RPMI7951 (cell line): ENCODE data around the gene PRR14L. TPM values are rescaled to one million over a fixed set of nuclear protein-coding genes. Genes with fewer than 3 reads are reported as not detected.
"Not testable (repeated sequence)": the region's sequence is repeated elsewhere in the genome, so short reads cannot be mapped to it uniquely, and the experiment has no call there.

Experiments used
- DNase-seq: peaks from one replicate; pipeline ENCODE4 v3.0.0-alpha.2; 2012; ENCODE audit warnings: low read depth
- total RNA-seq: library from RNA; depleted of rRNA; stranded (reverse); fragments of >200 nt; shearing (Covaris generic); gene quantifications from 2 replicates; pipeline ENCODE4 v1.2.3, GENCODE V29; 2014

Gene PRR14L
- total RNA-seq, 1 experiment from 2014 or later: 8.4 TPM

DNA sequence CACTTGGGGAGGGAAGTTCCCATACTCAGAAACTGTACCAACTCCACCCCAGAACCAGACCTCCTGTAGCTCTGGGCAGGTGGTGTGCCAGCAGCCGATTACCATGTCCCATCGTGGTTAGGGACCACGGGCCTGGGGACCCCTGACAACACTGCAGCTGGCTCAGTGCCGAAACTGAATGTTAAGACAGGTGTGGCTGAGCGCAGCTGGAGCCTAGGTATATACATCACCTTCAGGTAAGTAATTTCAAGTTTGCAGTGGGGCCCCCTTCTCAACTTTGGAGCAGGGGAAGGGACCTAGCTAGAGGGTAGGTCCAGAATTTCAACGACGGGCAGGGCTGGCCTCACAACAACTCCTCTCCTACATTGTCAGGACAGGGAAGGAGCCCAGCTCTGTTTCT is 67.2 kb downstream of the PRR14L start:
- no peak for DNase-seq

DNA sequence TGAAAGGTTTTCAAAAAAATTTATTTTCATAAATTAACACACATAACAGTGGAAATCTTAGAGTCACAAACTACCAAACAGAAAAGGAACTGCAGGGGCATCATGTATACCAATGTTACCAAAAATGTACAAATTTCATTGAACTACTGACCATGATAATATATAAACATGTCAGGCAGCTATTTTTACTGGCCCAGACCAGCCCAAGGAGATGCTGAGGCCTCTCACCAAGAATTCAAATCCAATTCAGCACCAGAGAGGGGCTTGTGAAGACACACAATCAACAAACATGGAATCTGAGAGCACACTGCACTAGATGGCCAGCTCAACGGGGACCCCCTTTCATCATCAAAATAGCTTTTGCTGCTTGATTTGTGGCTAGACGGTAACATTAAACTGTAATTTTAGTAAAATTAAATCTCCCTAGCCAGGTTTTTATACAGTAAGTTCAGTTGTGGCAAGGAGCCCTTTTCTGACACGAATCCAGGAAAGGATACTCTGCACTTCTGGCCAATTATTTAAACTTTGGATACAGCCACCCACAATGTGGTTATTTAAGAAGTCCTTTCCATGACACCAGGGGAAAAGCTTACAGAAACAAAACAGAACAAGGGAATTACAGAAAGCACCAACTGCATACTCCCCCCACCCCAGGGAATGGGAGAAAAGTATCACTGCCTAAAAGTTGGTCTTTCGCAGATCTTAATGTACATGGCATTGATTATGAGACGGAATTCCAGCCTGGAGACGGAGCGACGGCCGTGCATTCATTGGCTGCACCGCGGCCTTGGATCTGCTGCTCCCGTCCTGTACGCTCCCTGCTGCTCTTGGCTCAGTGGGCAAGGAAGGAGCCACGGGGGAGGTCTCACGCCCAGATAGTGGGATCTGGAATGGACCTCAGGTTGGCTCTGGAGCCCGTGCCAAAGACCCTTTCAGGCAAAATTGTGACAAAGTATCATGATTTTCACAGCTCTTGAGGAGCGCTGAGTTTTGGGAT is 68.3 kb downstream of the PRR14L start:
- peak; percentile 30 for DNase-seq

DNA sequence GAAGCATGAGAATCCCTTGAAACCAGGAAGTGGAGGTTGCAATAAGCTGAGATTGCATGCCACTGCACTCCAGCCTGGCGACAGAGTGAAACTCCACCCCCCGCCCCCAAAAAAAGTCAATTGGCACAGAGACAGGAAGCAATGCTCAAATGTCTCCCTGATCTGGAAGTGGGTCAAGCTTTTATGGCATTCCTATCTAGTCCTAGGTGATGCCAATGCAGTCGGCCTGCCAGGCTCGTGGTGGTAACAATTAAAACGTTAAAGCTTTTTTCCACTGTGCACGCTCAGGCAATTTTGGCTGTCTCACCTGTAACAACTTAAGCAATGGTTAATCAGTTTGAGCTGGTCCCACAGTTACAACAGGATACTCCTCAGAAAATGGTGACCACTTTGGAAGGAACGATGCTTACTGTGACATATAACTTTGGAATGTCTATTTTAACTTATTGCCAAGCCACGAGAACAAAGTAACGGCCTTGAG is 69.0 kb downstream of the PRR14L start:
- DNase-seq: peak; percentile 56

- DNase-seq: no peak
These were observed 71.2 kb downstream of the PRR14L start for GRCh38 chr22:31678748-31679147.

GRCh38 chr22:31676700-31677099 is 73.2 kb downstream of the PRR14L start:
- peak; percentile 93 for DNase-seq

- DNase-seq: not testable (repeated sequence)
These were observed 75.7 kb downstream of the PRR14L start for GRCh38 chr22:31674219-31674618.

GRCh38 chr22:31668849-31669248 is 81.1 kb downstream of the PRR14L start:
- DNase-seq: not testable (repeated sequence)

GRCh38 chr22:31662668-31663037 is 87.3 kb downstream of the PRR14L start:
- no peak for DNase-seq

DNA sequence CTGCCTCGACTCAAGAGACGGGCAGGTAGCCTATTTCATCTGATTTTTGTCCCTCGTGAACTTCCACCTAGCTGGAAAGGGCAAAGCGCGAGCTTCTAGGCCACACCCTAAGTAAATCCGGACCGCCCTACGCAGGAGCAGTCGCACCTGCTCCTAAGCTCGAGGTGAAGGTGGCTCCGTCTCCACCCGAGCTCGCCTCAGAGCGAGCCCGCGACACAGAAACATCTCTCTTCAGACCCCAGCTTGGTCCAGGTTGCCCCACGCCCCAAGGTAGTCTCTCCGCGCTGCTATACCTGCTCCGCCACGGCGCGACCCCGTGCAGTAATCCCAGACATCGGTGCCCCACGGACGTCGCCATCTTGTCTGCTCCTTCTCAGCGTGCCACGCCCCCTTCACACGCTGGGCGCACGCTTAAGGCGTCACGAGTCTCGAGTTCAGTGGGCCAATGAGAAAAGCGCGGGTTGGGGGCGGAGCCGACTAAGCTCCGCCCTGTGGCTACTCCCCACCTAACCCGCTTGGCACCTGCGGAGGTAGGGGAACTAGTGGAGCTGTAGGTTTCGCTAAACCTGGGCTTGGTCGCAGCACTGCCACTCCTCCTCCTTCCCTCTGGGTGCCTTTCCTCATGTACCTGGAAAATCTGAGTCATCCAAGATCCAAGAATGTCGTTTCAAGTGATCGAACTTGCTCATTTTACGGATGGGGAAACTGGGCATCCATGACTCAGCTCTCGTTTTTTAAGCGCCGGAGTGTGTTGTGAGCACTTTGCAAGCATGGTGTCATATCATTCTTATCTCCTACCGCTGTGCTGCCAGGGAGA is 87.9 kb downstream of the PRR14L start, which contains the start of gene PISD:
TSS of gene PISD (minus strand) at position 365 of the 817 bp plus-strand sequence. CDS start at position 358, 7 bp downstream.
- peak; percentile 89 for DNase-seq

- DNase-seq: peak; percentile 68
These were observed 89.0 kb downstream of the PRR14L start for GRCh38 chr22:31660860-31661341.

GRCh38 chr22:31659246-31659645 is 90.7 kb downstream of the PRR14L start:
- no peak for DNase-seq

GRCh38 chr22:31654408-31654807 is 95.5 kb downstream of the PRR14L start:
- DNase-seq: no peak

- no peak for DNase-seq
These were observed 96.0 kb downstream of the PRR14L start for GRCh38 chr22:31653944-31654343.

DNA sequence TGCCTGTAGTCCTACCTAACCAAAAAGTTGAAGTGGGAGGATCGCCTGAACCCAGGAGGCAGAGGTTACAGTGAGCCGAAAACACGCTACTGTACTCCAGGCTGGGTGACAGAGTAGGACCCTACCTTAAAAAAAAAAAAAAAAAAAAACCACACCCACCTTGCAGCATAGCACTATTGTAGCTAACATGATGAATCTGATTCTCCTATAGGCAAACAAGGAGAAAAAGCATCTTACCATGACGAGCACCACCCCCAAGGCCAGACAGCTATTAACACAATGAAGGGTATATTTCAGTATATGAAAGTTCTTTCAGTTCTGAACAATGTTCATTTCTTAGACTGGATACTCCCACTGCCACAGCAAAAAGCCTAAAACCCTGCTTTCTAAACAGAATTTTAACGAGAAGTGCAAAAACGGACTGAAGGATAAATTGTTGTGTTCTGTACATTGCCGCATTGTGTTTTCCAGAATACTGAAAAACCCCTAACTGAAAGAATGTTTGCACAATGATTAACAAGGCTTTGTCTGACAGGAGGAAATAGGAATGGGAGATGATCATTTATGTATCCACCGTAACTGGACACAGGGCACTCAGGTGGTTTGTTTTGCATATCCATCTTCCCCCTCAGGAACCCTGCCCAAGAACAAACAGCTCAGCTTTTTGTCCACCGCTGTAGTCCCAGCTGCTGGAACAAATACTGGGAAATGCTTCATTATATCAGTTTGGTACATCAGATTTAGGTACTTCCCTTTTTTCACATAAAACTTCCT is 96.8 kb downstream of the PRR14L start:
- DNase-seq: no peak

DNA sequence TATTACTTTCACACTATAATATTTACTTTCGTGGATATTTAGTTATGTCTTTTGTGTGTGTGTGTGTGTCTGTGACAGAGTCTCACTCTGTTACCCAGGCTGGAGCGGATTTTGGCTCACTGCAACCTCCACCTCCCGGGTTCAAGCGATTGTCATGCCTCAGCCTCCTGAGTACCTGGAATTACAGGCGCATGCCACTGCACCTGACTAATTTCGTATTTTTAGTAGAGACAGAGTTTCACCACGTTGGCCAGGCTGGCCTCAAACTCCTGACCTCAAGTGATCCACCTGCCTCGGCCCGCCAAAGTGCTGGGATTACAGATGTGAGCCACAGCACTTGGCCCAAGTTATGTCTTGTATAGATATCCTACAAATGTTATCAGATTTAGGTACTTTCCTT is 97.8 kb downstream of the PRR14L start:
- DNase-seq: no peak

- no peak for DNase-seq
These were observed 98.3 kb downstream of the PRR14L start for GRCh38 chr22:31651664-31652063.

GRCh38 chr22:31650391-31650790 is 99.5 kb downstream of the PRR14L start:
- peak; percentile 51 for DNase-seq

DNA sequence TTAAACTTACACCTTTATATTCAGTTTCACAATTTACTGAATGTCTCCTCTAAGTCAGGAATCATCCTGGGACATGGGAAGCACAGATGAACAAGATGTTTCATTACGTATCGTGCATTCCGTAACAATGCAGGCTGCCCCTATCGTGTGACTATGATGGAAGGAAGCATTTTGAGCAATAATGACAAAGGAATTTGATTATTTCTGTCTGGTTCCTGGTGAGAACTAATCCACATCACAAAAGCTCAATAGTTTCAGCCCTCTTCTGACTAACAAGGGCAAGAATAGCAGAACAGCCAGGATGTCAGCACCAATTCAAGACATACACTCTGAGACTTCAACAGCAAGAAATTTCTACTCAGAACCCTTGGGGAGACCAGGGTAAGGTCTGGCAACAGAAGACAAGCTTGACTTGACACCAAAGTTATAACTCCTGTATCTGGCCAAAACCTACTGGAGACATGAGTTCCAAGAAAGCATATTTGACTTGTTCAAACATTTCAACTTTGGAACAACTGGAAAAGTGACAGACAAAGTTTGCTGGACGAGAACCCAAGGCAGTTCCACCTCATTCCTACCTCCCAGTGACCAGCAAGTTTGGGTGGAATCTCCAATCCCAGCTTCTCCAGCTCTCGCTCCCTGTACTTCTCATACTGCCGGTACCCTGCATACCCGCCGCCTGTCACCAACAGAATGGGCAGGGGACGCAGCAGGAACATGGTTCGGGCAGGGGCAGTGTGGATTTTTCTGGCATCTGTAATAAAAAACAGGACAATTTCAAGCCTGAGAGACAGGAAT is 102.2 kb downstream of the PRR14L start:
- DNase-seq: no peak

GRCh38 chr22:31647066-31647465 is 102.9 kb downstream of the PRR14L start:
- no peak for DNase-seq
